Breast epithelium (tissue), 4 donors: ENCODE results near the gene FSTL3. TPM values are rescaled to one million over a fixed set of nuclear protein-coding genes. Genes with fewer than 3 reads are reported as not detected.
A peak's percentile ranks its signal among the peaks of the same experiment; 100 is the strongest.

Experiments used
- DNase-seq, 2 donors: peaks; one replicate each; pipeline ENCODE4 v3.0.0-alpha.2; 2019; ENCODE audit warnings: low spot score in 2 of 2
- H3K27ac ChIP-seq, 2 donors: fragments of 200-600 bp; sonication (generic) in 1 of 2; one replicate each; pipeline ENCODE4 v1.5.1; 2016 to 2019; ENCODE audit warnings: mild to moderate bottlenecking in 1 of 2
- H3K27me3 ChIP-seq, 2 donors: fragments of 200-600 bp; sonication (generic) in 1 of 2; one replicate each; pipeline versions ENCODE4 v1.5.1 to v1.6.0; 2017 to 2019; ENCODE audit warnings: control low read depth in 1 of 2, mild to moderate bottlenecking in 1 of 2
- H3K36me3 ChIP-seq: fragments of 200-600 bp; one replicate; pipeline ENCODE4 v1.5.1; 2019
- H3K4me1 ChIP-seq, 2 donors: fragments of 200-600 bp; sonication (generic); one replicate each; pipeline ENCODE4 v1.5.1; 2016 to 2019; ENCODE audit warnings: control low read depth in 1 of 2
- H3K4me3 ChIP-seq, 3 donors: fragments of 200-600 bp; sonication (generic); 1 replicate in 2 of 3; 2 replicates in 1 of 3; pipeline ENCODE4 v1.5.1; 2016 to 2019; ENCODE audit warnings: mild to moderate bottlenecking in 3 of 3, moderate library complexity in 2 of 3
- H3K9me3 ChIP-seq, 2 donors: fragments of 200-600 bp; sonication (generic) in 1 of 2; one replicate each; pipeline ENCODE4 v1.5.1; 2016 to 2019; ENCODE audit warnings: control low read depth in 1 of 2
- POLR2A ChIP-seq: fragments of 450-650 bp; IDR thresholded peaks from one replicate; pipeline ENCODE4 v1.6.1; 2016; ENCODE audit warnings: antibody characterized with exemption, mild to moderate bottlenecking, moderate library complexity
- POLR2AphosphoS5 ChIP-seq, 3 donors: sonication (generic); formaldehyde crosslinking; IDR thresholded peaks; one replicate each; pipeline ENCODE4 v1.6.1; 2017; ENCODE audit warnings: antibody characterized with exemption in 3 of 3
- intact Hi-C: fragments of 100-400 bp; cut with DNase I; formaldehyde crosslinking; loops from one replicate; pipeline ENCODE4 v1.15.1; 2023; ENCODE audit warnings: low total_unique reads
- total RNA-seq, 3 donors: library from RNA; depleted of rRNA; stranded (reverse); fragments of >200 nt; gene quantifications; one replicate each; pipeline ENCODE4 v1.1.0, GENCODE V29; 2016
- TF ChIP-seq, protein P1 (sequence below), 3 donors: fragments of 450-650 bp; IDR thresholded peaks; one replicate each; pipeline ENCODE4 v1.5.1; 2016 to 2017; ENCODE audit warnings: antibody characterized with exemption in 3 of 3, mild to moderate bottlenecking in 3 of 3, moderate library complexity in 3 of 3

The FSTL3 gene
- total RNA-seq, 3 donors from 2014 or later: 37.8 to 198 (median 111) TPM

DNA sequence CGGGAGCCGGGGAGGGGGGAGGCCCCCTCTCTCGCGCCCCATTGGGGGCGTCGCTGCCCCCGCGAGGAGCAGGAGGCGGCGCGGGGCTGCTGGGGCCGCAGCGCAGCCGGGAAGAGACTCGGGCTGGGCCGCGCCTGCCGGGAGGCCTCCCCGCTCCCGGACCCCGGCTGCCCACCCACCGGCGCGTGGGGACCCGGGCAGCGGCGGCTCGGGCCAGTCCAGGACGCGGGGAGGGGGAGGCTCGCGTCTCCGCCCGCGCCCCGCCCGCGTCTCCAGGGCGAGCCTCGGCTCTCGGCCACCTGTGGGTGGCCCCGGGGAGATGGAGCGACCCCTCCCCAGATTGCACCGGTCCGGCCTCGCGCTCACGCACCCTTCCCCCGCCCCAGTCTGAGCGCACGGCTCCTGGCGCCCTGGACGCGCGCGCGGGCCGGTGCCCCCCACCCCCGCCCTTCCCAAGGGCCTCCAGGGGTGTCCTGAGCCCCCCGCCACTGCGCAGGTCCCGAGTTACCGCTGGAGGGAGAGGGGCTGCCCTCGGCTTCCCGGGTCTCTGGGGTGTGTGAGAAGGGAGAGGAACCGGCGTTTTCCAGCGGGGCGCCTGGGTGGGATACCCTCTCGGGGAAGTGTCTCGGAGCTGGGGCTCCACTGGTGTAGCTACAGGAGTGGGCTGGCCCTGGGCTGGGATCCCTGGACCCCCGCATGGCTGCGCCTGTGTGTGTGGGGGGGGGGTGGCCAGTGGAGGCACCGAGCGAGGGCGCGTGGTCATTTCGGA, 33.2 kb downstream of the FSTL3 start:
- peak overlapping the region; percentile 82 to 98 (median 84) for H3K4me3 ChIP-seq
- intact Hi-C loops: no loop called here
- peak overlapping the region; percentile 73 to 94 for H3K27ac ChIP-seq
- H3K4me1 ChIP-seq: peaks cover 0 to 5% of the 10 kb centered on the region in 2 donors
- DNase-seq: no peak
- H3K36me3 ChIP-seq: no peaks in the 10 kb centered on the region
- H3K9me3 ChIP-seq: no peaks in the 10 kb centered on the region
- no peaks in the 10 kb centered on the region for H3K27me3 ChIP-seq
- TF ChIP-seq, protein P1, sequence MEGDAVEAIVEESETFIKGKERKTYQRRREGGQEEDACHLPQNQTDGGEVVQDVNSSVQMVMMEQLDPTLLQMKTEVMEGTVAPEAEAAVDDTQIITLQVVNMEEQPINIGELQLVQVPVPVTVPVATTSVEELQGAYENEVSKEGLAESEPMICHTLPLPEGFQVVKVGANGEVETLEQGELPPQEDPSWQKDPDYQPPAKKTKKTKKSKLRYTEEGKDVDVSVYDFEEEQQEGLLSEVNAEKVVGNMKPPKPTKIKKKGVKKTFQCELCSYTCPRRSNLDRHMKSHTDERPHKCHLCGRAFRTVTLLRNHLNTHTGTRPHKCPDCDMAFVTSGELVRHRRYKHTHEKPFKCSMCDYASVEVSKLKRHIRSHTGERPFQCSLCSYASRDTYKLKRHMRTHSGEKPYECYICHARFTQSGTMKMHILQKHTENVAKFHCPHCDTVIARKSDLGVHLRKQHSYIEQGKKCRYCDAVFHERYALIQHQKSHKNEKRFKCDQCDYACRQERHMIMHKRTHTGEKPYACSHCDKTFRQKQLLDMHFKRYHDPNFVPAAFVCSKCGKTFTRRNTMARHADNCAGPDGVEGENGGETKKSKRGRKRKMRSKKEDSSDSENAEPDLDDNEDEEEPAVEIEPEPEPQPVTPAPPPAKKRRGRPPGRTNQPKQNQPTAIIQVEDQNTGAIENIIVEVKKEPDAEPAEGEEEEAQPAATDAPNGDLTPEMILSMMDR (IDR thresholded peaks at IDR 0.05): no peak
- TF ChIP-seq POLR2A (no peak), POLR2AphosphoS5 (IDR thresholded peaks at IDR 0.05) (no peak)

DNA sequence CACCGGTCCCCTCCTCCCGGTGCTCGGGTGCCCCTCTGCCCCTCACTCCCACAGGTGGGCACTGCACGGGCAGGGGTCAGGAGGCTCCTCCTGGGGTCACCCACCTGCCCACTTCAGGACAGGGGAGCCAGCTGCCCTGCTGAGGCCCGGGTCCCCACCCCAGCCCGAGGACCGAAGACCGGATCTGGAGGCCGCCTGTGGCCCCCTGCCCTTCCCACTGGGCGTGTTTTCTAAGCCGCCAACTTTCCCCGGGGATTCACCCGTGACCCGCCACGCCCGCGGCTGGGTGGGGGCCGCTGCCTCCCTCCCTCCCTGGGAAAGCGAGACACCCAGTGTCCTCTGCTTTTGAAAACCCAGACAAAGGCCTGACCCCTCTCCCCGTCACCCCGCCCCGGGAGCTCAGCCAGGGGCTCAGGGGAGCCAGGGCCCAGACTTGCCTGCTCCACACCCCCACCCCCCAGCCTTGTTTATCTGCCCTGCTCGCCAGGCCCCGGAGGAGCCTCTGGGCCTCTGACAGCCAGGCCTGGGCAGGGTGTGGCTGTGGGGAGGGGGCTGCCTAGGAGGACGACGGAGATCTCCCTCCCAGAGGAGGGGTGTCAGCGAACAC, 33.9 kb downstream of the FSTL3 start:
- H3K27ac ChIP-seq: peak overlapping the region; percentile 73 to 94

DNA sequence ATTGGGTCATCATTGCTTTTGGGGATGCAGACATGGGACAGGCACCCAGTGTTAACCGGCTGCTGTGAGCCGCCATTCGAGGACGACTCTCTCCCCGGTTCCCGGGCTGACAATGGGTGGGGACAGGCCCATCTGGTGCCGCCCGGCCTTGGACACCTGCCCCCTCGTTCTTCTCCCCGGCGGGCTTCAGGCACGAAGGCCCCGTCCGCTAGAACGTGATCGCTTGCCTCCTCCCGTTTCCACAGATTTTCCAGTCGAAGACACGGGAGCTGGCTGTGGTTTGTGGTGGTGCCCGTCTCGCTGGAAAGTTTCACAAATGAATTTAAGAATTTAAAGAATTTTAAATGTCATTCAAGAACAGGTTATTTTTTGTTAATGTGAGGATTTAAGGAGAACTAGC, 34.6 kb downstream of the FSTL3 start:
- no peak for TF ChIP-seq POLR2A
- no peak for TF ChIP-seq POLR2AphosphoS5 (IDR thresholded peaks at IDR 0.05)
- TF ChIP-seq, protein P1 (IDR thresholded peaks at IDR 0.05): no peak
- intact Hi-C loops: no loop called here
- H3K4me3 ChIP-seq: peak overlapping the region; percentile 82 to 98 (median 84)
- H3K27me3 ChIP-seq: no peaks in the 10 kb centered on the region
- H3K9me3 ChIP-seq: peaks cover 0 to 4% of the 10 kb centered on the region in 2 donors
- no peak for DNase-seq
- H3K27ac ChIP-seq: peak overlapping the region; percentile 73 to 94
- H3K4me1 ChIP-seq: peaks cover 0 to 5% of the 10 kb centered on the region in 2 donors
- no peaks in the 10 kb centered on the region for H3K36me3 ChIP-seq

More for the DNA sequence above, 33.9 kb downstream of the FSTL3 start:
- Histone ChIP-seq H3K4me3 (peak overlapping the region; percentile 82 to 98 (median 84)), H3K9me3 (no peaks in the 10 kb centered on the region), H3K36me3 (no peaks in the 10 kb centered on the region), H3K27me3 (no peaks in the 10 kb centered on the region), H3K4me1 (peaks cover 0 to 5% of the 10 kb centered on the region in 2 donors)
- intact Hi-C loops: no loop called here
- no peak for DNase-seq
- no peak for TF ChIP-seq POLR2AphosphoS5 (IDR thresholded peaks at IDR 0.05)
- no peak for TF ChIP-seq POLR2A
- TF ChIP-seq, protein P1 (IDR thresholded peaks at IDR 0.05): no peak

DNA sequence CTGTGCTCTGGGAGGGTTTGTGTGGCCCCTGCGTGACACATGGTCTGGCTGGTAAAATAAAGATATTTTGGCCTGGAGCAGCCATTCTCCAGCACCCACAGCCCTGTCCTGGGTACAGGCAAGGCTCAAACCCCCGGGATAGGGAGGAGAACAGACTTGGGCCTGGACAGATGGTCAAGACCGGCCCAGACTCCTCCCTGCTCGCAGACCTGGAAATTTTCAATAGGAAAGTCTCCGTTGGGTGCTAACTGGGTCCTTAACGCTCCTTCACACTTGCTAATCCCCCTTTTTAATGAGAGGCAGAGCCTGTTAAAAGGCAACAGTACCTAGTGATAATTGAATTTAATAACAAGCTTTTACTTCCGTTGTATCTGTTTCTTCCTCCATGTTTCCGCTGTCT, 35.1 kb downstream of the FSTL3 start:
- TF ChIP-seq, protein P1 (IDR thresholded peaks at IDR 0.05): no peak
- TF ChIP-seq POLR2A: no peak
- TF ChIP-seq POLR2AphosphoS5 (IDR thresholded peaks at IDR 0.05): no peak
- no peaks in the 10 kb centered on the region for H3K27me3 ChIP-seq
- no peak for DNase-seq
- no peaks in the 10 kb centered on the region for H3K36me3 ChIP-seq
- peaks cover 0 to 4% of the 10 kb centered on the region in 2 donors for H3K9me3 ChIP-seq
- intact Hi-C loops: no loop called here
- H3K27ac ChIP-seq: peak overlapping the region in 1 of 2 donors; percentile 94
- H3K4me1 ChIP-seq: peaks cover 0 to 5% of the 10 kb centered on the region in 2 donors
- H3K4me3 ChIP-seq: peak overlapping the region in 1 of 3 donors; percentile 98

DNA sequence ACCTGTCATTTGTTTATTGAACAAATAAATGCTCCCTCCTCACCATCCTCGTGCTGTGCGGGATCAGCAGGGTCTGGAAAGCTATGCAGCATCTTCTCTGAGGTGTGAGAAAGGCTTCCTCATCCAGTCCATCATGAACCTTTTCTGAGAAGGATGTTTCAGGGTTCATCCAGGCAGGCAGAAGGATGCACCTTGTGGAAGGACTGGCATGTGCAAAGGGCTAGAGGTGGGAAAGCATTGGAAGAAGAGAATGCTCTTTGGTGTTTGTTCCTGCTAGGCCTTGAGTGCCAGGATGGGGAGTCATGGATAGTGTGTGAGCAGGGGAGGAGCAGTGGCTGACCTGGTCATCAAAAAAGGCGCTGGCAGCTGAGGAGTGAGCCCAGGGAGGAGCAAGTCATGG, 39.2 kb downstream of the FSTL3 start:
- H3K4me3 ChIP-seq: no peak overlapping the region
- H3K36me3 ChIP-seq: no peaks in the 10 kb centered on the region
- H3K27me3 ChIP-seq: peaks cover 0 to 5% of the 10 kb centered on the region in 2 donors
- TF ChIP-seq, protein P1 (IDR thresholded peaks at IDR 0.05): no peak
- TF ChIP-seq POLR2AphosphoS5 (IDR thresholded peaks at IDR 0.05) (no peak), POLR2A (no peak)
- no peak for DNase-seq
- H3K4me1 ChIP-seq: peaks cover 0 to under 1% of the 10 kb centered on the region in 2 donors
- intact Hi-C loops: no loop called here
- peaks cover 0 to 4% of the 10 kb centered on the region in 2 donors for H3K9me3 ChIP-seq
- H3K27ac ChIP-seq: no peak overlapping the region
